ENCODE data around the gene PDGFB. TPM values are rescaled to one million over a fixed set of nuclear protein-coding genes. Genes with fewer than 3 reads are reported as not detected.

Gene PDGFB
- total and polyA plus RNA-seq, 9 of the 15 experiments (the other 6 are each of a cell fraction or from before 2014, with no cell fraction given): 0.07 to 4.0 (median 0.48) TPM; not detected in 1

- TF ChIP-seq ATF6 (CRISPR knock-in tag; IDR thresholded peaks at IDR 0.05): no peak
- no peak for TF ChIP-seq CLOCK (CRISPR knock-in tag; IDR thresholded peaks at IDR 0.05; ENCODE audit: borderline replicate concordance)
- peak in 1 of 2 experiments; percentile 34; a peak in 1 of 4 replicates for TF ChIP-seq HDAC1 (IDR thresholded peaks at IDR 0.05)
- TF ChIP-seq CBFA2T2 (conservative IDR thresholded peaks at IDR 0.05): no peak
- TF ChIP-seq ZNF644 (tag; IDR thresholded peaks at IDR 0.05; ENCODE audit: low read depth): no peak
- TF ChIP-seq ARNT (IDR thresholded peaks at IDR 0.05): no peak
- TF ChIP-seq POLR2G (IDR thresholded peaks at IDR 0.05; ENCODE audit: low read depth, low read length): no peak
- no peak for TF ChIP-seq FOSL1 (tag; conservative IDR thresholded peaks at IDR 0.05)
- TF ChIP-seq CTBP1 (IDR thresholded peaks at IDR 0.05; ENCODE audit: borderline replicate concordance): no peak
- TF ChIP-seq ZNF175 (CRISPR knock-in tag; IDR thresholded peaks at IDR 0.05; ENCODE audit: low read depth): no peak
- TF ChIP-seq CBX3 (IDR thresholded peaks at IDR 0.05; ENCODE audit: borderline replicate concordance in 1 of 2, low read length in 2 of 2): peak in 1 of 2 experiments; percentile 48; a peak in 1 of 3 replicates
- no peak for TF ChIP-seq SNRNP70 (optimal IDR thresholded peaks at IDR 0.05; ENCODE audit: low read depth, low read length)
- peak; percentile 81 for TF ChIP-seq RBM25 (IDR thresholded peaks at IDR 0.05; ENCODE audit: low read depth, low read length, severe bottlenecking)
- TF ChIP-seq GTF3C2 (IDR thresholded peaks at IDR 0.05; ENCODE audit: borderline replicate concordance, extremely low read depth, insufficient read length): no peak
- no peak for TF ChIP-seq SMC3 (conservative IDR thresholded peaks at IDR 0.05; ENCODE audit: insufficient read depth, low read depth, low read length)
Measured at GRCh38 chr22:39252461-39253434, 8.0 kb upstream of the PDGFB start (continued).

Data from K562 (cell line).